A673 (cell line): ENCODE measurements around the gene SPPL2B. TPM values are rescaled to one million over a fixed set of nuclear protein-coding genes. Genes with fewer than 3 reads are reported as not detected.

Experiments used
- BruUV-seq: library from RNA; stranded (reverse); fragments of 400-500 nt; replicated peaks from 2 replicates; lab custom pipeline; 2021; lab: Mats Ljungman, UMichigan
- CTCF ChIA-PET: fragments of 300-600 bp; sonication (Branson Sonifier 250); formaldehyde crosslinking; loops from one replicate; lab custom pipeline; 2022; ENCODE audit warnings: antibody characterized with exemption; lab: Charles Lee
- POLR2A ChIA-PET: fragments of 300-600 bp; sonication (Branson Sonifier 250); formaldehyde crosslinking; loops from one replicate; lab custom pipeline; 2022; ENCODE audit warnings: antibody characterized with exemption; ENCODE audit not compliant: low non-redundant PET; lab: Charles Lee
- DNase-seq: peaks from one replicate; pipeline ENCODE4 v3.0.0-alpha.2; 2015; ENCODE audit warnings: low spot score
- H3K27ac ChIP-seq: fragments of 200-600 bp; sonication (generic); 2 replicates; pipeline ENCODE4 v1.5.1; 2016; ENCODE audit warnings: mixed run types, low read depth, mild to moderate bottlenecking, mixed read lengths, antibody characterized with exemption, low read length; ENCODE audit not compliant: poor library complexity, severe bottlenecking
- H3K27me3 ChIP-seq: fragments of 200-600 bp; sonication (generic); replicated peaks from 2 replicates; pipeline ENCODE4 v1.6.1; 2017; ENCODE audit warnings: mixed run types, low read depth, mild to moderate bottlenecking, mixed read lengths, antibody characterized with exemption, low read length; ENCODE audit not compliant: insufficient read depth, poor library complexity
- H3K36me3 ChIP-seq: fragments of 200-600 bp; sonication (generic); 2 replicates; pipeline ENCODE4 v1.6.1; 2016; ENCODE audit warnings: mixed run types, mild to moderate bottlenecking, mixed read lengths, antibody characterized with exemption, low read length; ENCODE audit not compliant: insufficient read depth, poor library complexity, severe bottlenecking
- H3K4me1 ChIP-seq: fragments of 200-600 bp; sonication (generic); 2 replicates; pipeline ENCODE4 v1.6.1; 2017; ENCODE audit warnings: mixed run types, mild to moderate bottlenecking, mixed read lengths, antibody characterized with exemption, low read length; ENCODE audit not compliant: insufficient read depth, poor library complexity, severe bottlenecking
- H3K4me3 ChIP-seq: fragments of 200-600 bp; sonication (generic); 2 replicates; pipeline ENCODE4 v1.5.1; 2016; ENCODE audit warnings: low read depth, mixed run types, mild to moderate bottlenecking, mixed read lengths, low read length; ENCODE audit not compliant: poor library complexity, severe bottlenecking
- H3K9me3 ChIP-seq: fragments of 200-600 bp; sonication (generic); 2 replicates; pipeline ENCODE4 v1.6.1; 2016; ENCODE audit warnings: mixed run types, low read depth, mild to moderate bottlenecking, mixed read lengths, antibody characterized with exemption, low read length; ENCODE audit not compliant: poor library complexity, severe bottlenecking
- EZH2 ChIP-seq: fragments of 200-600 bp; sonication (generic); IDR thresholded peaks from 2 replicates; pipeline ENCODE4 v1.6.1; 2017; ENCODE audit warnings: borderline replicate concordance, low read depth, mild to moderate bottlenecking, mixed read lengths, antibody characterized with exemption, low read length; ENCODE audit not compliant: poor library complexity, severe bottlenecking
- intact Hi-C: fragments of 100-400 bp; cut with micrococcal nuclease; formaldehyde crosslinking; loops from one replicate; pipeline ENCODE4 v1.10.0; 2022; ENCODE audit not compliant: unreplicated experiment
- total RNA-seq: library from RNA; stranded (reverse); gene quantifications from 2 replicates; pipeline ENCODE4 v1.2.3, GENCODE V29; 2021
- TF ChIP-seq, protein P1 (sequence below): fragments of 300-800, 200-600 bp; sonication (generic); conservative IDR thresholded peaks from 2 replicates; pipeline ENCODE4 v1.5.1; 2017; ENCODE audit warnings: low read depth, mild to moderate bottlenecking, antibody characterized with exemption, low read length, moderate library complexity, mixed read lengths

Gene SPPL2B
- total RNA-seq, 1 experiment from 2014 or later = 86.8 TPM

DNA sequence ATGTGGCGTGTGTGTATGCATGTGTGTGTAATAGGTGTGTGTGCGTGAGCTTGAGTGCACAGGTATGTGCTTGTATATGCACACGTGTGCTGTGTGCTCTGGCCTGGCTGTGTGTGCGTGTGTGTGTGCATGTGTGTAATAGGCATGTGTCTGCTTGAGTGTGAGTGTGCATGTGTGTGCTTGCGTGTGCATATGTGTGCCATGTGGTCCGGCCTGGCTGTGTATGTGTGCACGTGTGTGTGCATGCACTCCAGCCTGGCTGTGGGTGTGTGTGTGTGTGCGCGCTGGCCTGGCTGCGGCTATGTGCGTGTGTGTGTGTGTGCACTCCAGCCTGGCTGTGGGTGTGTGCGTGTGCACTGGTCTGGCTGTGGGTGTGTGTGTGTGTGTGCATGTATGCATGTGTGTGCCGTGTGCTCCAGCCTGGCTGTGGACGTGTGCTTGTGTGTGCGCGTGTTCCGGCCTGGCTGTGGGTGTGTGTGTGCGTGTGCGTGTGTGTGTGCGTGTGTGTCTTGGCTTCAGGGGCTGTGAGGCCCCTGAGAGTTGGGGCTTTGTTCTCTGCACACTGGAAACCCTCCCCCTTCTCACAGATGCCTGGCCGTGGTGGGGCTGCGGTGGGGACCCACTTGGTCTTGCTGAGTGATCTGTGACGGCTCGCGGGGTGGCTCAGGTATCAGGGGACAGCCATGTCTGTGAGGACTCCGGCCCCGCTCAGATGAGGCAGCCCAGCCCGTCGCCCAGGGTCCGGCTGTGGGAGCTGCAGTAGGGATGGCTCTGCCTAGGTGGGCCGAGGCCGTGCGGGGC is 8.2 kb downstream of the SPPL2B start:
- peaks cover 3% of the 10 kb centered on the region for H3K36me3 ChIP-seq
- ChIA-PET POLR2A (no interaction called here), CTCF (no interaction called here)
- no TSS peak for BruUV-seq
- TF ChIP-seq EZH2 = no peak
- TF ChIP-seq, protein P1, sequence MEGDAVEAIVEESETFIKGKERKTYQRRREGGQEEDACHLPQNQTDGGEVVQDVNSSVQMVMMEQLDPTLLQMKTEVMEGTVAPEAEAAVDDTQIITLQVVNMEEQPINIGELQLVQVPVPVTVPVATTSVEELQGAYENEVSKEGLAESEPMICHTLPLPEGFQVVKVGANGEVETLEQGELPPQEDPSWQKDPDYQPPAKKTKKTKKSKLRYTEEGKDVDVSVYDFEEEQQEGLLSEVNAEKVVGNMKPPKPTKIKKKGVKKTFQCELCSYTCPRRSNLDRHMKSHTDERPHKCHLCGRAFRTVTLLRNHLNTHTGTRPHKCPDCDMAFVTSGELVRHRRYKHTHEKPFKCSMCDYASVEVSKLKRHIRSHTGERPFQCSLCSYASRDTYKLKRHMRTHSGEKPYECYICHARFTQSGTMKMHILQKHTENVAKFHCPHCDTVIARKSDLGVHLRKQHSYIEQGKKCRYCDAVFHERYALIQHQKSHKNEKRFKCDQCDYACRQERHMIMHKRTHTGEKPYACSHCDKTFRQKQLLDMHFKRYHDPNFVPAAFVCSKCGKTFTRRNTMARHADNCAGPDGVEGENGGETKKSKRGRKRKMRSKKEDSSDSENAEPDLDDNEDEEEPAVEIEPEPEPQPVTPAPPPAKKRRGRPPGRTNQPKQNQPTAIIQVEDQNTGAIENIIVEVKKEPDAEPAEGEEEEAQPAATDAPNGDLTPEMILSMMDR = no peak
- H3K27me3 ChIP-seq = no peaks in the 10 kb centered on the region
- DNase-seq = no peak
- no peak overlapping the region for H3K27ac ChIP-seq
- peaks cover 8% of the 10 kb centered on the region for H3K4me1 ChIP-seq
- no peaks in the 10 kb centered on the region for H3K9me3 ChIP-seq
- no peak overlapping the region for H3K4me3 ChIP-seq
- intact Hi-C loops = no loop called here

- no peak for DNase-seq
- Histone ChIP-seq H3K36me3 (peaks cover 5% of the 10 kb centered on the region), H3K27ac (no peak overlapping the region), H3K9me3 (no peaks in the 10 kb centered on the region), H3K4me3 (no peak overlapping the region), H3K27me3 (no peaks in the 10 kb centered on the region), H3K4me1 (peaks cover 3% of the 10 kb centered on the region)
- POLR2A ChIA-PET = no interaction called here
- CTCF ChIA-PET = no interaction called here
- BruUV-seq = no TSS peak
- TF ChIP-seq, protein P1 = no peak
- TF ChIP-seq EZH2 = no peak
- intact Hi-C loops = no loop called here
These were observed 8.8 kb downstream of the SPPL2B start for GRCh38 chr19:2337329-2337707.

DNA sequence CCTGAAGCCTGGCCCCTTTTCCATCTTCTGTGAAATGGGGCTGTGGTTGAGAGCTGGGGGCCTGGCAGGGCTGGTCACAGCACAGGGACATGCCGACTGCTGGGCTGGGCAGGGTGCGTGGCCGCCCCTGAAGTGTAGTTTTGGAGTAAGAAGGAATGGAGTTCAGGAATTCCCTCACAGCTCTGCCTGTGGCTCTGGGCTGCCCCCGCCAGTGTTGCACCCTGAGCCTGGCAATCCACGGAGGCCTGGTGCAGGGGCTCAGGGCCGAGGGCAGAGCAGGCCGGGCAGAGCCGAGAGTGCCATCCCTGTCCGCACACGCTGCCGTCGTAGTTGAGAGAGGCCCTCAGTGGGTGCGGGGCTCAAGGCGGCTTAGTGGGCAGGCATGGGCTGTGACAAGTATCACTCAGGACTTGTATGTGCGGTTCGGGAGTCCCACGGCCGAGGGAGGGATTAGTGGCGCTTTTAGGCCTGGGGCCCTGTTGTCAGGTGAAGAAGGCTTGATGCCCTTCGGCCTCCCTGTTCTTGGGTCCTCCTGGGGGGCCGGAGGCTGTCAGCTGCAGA is 9.7 kb downstream of the SPPL2B start:
- Histone ChIP-seq H3K36me3 (peaks cover 5% of the 10 kb centered on the region), H3K9me3 (no peaks in the 10 kb centered on the region), H3K27me3 (no peaks in the 10 kb centered on the region), H3K27ac (no peak overlapping the region), H3K4me3 (no peak overlapping the region), H3K4me1 (no peaks in the 10 kb centered on the region)
- POLR2A ChIA-PET = no interaction called here
- intact Hi-C loops = no loop called here
- DNase-seq = no peak
- CTCF ChIA-PET = no interaction called here
- BruUV-seq = no TSS peak
- TF ChIP-seq EZH2 = no peak
- TF ChIP-seq, protein P1 = no peak
